Measurements from ENCODE around the gene NHERF1. TPM values are rescaled to one million over a fixed set of nuclear protein-coding genes. Genes with fewer than 3 reads are reported as not detected.

Gene NHERF1
- total and polyA plus RNA-seq, 2 of the 13 experiments (the other 11 are each of a cell fraction or from before 2014, with no cell fraction given), result 169 to 269 TPM

- TF ChIP-seq PATZ1 (CRISPR knock-in tag; IDR thresholded peaks at IDR 0.05) (peak; percentile 63), GLI4 (CRISPR knock-in tag; IDR thresholded peaks at IDR 0.05; ENCODE audit: borderline replicate concordance) (no peak), KLF9 (CRISPR knock-in tag; IDR thresholded peaks at IDR 0.05; ENCODE audit: low read depth) (no peak), GMEB1 (CRISPR knock-in tag; IDR thresholded peaks at IDR 0.05; ENCODE audit: borderline replicate concordance) (peak; percentile 57; the same call in 1 of the 2 replicates), KMT2A (CRISPR knock-in tag; IDR thresholded peaks at IDR 0.05) (no peak), ATF2 (CRISPR knock-in tag; IDR thresholded peaks at IDR 0.05) (peak; percentile 70; the same call in 1 of the 2 replicates), ARID3A (IDR thresholded peaks at IDR 0.05; ENCODE audit: low read depth, low read length) (no peak), CENPBD1 (CRISPR knock-in tag; IDR thresholded peaks at IDR 0.05; ENCODE audit: borderline replicate concordance, low read depth) (no peak), HMGXB3 (CRISPR knock-in tag; IDR thresholded peaks at IDR 0.05; ENCODE audit: borderline replicate concordance) (peak; percentile 20; the same call in 1 of the 2 replicates), WIZ (CRISPR knock-in tag; IDR thresholded peaks at IDR 0.05) (no peak), FOXJ3 (CRISPR knock-in tag; IDR thresholded peaks at IDR 0.05; ENCODE audit: borderline replicate concordance) (no peak), TFDP1 (CRISPR knock-in tag; IDR thresholded peaks at IDR 0.05; ENCODE audit: borderline replicate concordance) (peak; percentile 35), ZNF232 (CRISPR knock-in tag; IDR thresholded peaks at IDR 0.05; ENCODE audit: borderline replicate concordance) (no peak; the same call in 1 of the 2 replicates), ZNF850 (CRISPR knock-in tag; conservative IDR thresholded peaks at IDR 0.05) (no peak)
Measured at GRCh38 chr17:74770498-74771318, 22.3 kb downstream of the NHERF1 start (continued).
